HepG2 (cell line): ENCODE results near the gene SLC6A12. TPM values are rescaled to one million over a fixed set of nuclear protein-coding genes. Genes with fewer than 3 reads are reported as not detected.
A peak's percentile ranks its signal among the peaks of the same experiment; 100 is the strongest.

ENCODE experiments used
- ARID5B ChIP-seq: IDR thresholded peaks from 2 replicates; pipeline ENCODE4 v1.4.0; 2020; ENCODE audit warnings: mild to moderate bottlenecking, missing genetic modification reagents
- ASH2L ChIP-seq: fragments of 300-600, 200-600 bp; sonication (generic); IDR thresholded peaks from 2 replicates; pipeline ENCODE4 v1.7.0; 2017; ENCODE audit warnings: low read depth, mild to moderate bottlenecking, moderate library complexity, mixed read lengths, low read length; ENCODE audit not compliant: insufficient read length
- BRCA1 ChIP-seq: sonication (generic); formaldehyde crosslinking; IDR thresholded peaks from 2 replicates; pipeline ENCODE4 v1.4.0; 2020; ENCODE audit warnings: missing genetic modification reagents
- FOXM1 ChIP-seq: sonication (generic); formaldehyde crosslinking; IDR thresholded peaks from 2 replicates; pipeline ENCODE4 v1.5.0; 2020; ENCODE audit warnings: missing genetic modification reagents
- MAZ ChIP-seq, 2 experiments: sonication (generic) in 1 of 2; formaldehyde crosslinking in 1 of 2; IDR thresholded peaks; 2 replicates each; pipeline versions ENCODE4 v1.5.0 to v1.6.1; 2012 to 2020; ENCODE audit warnings: low read depth in 2 of 2, mild to moderate bottlenecking in 2 of 2, borderline replicate concordance in 1 of 2, improper control_type of control experiment in 1 of 2, low read length in 1 of 2, missing genetic modification reagents in 1 of 2, moderate library complexity in 1 of 2
- MBD4 ChIP-seq: IDR thresholded peaks from 2 replicates; pipeline ENCODE4 v1.6.1; 2012; ENCODE audit warnings: low read length, inconsistent platforms, borderline replicate concordance
- MEF2D ChIP-seq: sonication (generic); formaldehyde crosslinking; IDR thresholded peaks from 2 replicates; pipeline ENCODE4 v1.5.1; 2020; ENCODE audit warnings: mild to moderate bottlenecking, missing genetic modification reagents
- MYNN ChIP-seq: sonication (generic); formaldehyde crosslinking; IDR thresholded peaks from 2 replicates; pipeline ENCODE4 v1.4.0; 2020; ENCODE audit warnings: mild to moderate bottlenecking, low read depth, missing genetic modification reagents
- NR2F1 ChIP-seq, 2 experiments: fragments of 450-650 bp in 1 of 2; formaldehyde crosslinking in 1 of 2; IDR thresholded peaks; 2 replicates each; pipeline versions ENCODE4 v1.5.0 to v1.6.1; 2016 to 2020; ENCODE audit warnings: mild to moderate bottlenecking in 1 of 2, missing compliant biosample characterization in 1 of 2, missing genetic modification reagents in 1 of 2, moderate library complexity in 1 of 2
- POLR2G ChIP-seq: fragments of 200-400 bp; formaldehyde crosslinking; IDR thresholded peaks from 2 replicates; pipeline ENCODE4 v1.6.1; 2018; ENCODE audit warnings: mild to moderate bottlenecking, low read depth, low read length, moderate library complexity
- REST ChIP-seq, 2 experiments: IDR thresholded peaks; 2 replicates each; pipeline ENCODE4 v1.6.1; 2011 to 2012; ENCODE audit warnings: low read length in 2 of 2, borderline replicate concordance in 1 of 2, low read depth in 1 of 2, mild to moderate bottlenecking in 1 of 2, moderate library complexity in 1 of 2
- RFXANK ChIP-seq: IDR thresholded peaks from 2 replicates; pipeline ENCODE4 v1.6.1; 2016
- SP1 ChIP-seq, 2 experiments: fragments of 450-650 bp in 1 of 2; sonication (generic) in 1 of 2; formaldehyde crosslinking in 1 of 2; IDR thresholded peaks; 2 replicates each; pipeline versions ENCODE4 v1.4.0 to v1.6.1; 2016 to 2020; ENCODE audit warnings: missing genetic modification reagents in 1 of 2
- SRSF4 ChIP-seq: fragments of 200-400 bp; formaldehyde crosslinking; IDR thresholded peaks from one replicate; pipeline ENCODE4 v1.6.1; 2018; ENCODE audit warnings: mild to moderate bottlenecking, low read depth, low read length, moderate library complexity; ENCODE audit not compliant: poor library complexity, severe bottlenecking
- THAP8 ChIP-seq: sonication (generic); formaldehyde crosslinking; IDR thresholded peaks from 2 replicates; pipeline ENCODE4 v1.5.1; 2020; ENCODE audit warnings: missing genetic modification reagents, mild to moderate bottlenecking, borderline replicate concordance
- TMF1 ChIP-seq: sonication (generic); formaldehyde crosslinking; IDR thresholded peaks from 2 replicates; pipeline ENCODE4 v1.8.1; 2022; ENCODE audit warnings: low read depth, missing genetic modification reagents
- TOPORS ChIP-seq: sonication (generic); formaldehyde crosslinking; IDR thresholded peaks from 2 replicates; pipeline ENCODE4 v1.8.0; 2023; ENCODE audit warnings: mild to moderate bottlenecking, missing genetic modification reagents
- ZFP90 ChIP-seq: sonication (generic); formaldehyde crosslinking; IDR thresholded peaks from 2 replicates; pipeline ENCODE4 v1.8.0; 2022; ENCODE audit warnings: missing genetic modification reagents, mild to moderate bottlenecking, inconsistent platforms, borderline replicate concordance
- ZNF451 ChIP-seq: sonication (generic); formaldehyde crosslinking; IDR thresholded peaks from 2 replicates; pipeline ENCODE4 v1.5.0; 2020; ENCODE audit warnings: mild to moderate bottlenecking, missing genetic modification reagents
- ZNF775 ChIP-seq: sonication (generic); formaldehyde crosslinking; IDR thresholded peaks from 2 replicates; pipeline ENCODE4 v1.4.0; 2020; ENCODE audit warnings: missing genetic modification reagents, mild to moderate bottlenecking, moderate library complexity, borderline replicate concordance
- polyA plus RNA-seq, 8 experiments: library from polyadenylated mRNA; depleted of rRNA in 3 of 8; stranded (reverse) in 7 of 8; unstranded in 1 of 8; fragments of >200 nt; fragmentation: Illumina TruSeq in 4 of 8; extraction: Trizol in 4 of 8; gene quantifications; 2 replicates each; pipeline versions ENCODE4 v1.2.1 to v1.2.3, GENCODE V29; 2011 to 2016; ENCODE audit warnings: low read depth in 4 of 8, missing spikeins in 1 of 8, mixed read lengths in 1 of 8; ENCODE audit not compliant: insufficient read depth in 1 of 8
- total RNA-seq, 5 experiments: library from RNA; depleted of rRNA; stranded (reverse); fragments of >200 nt; fragmentation: Illumina TruSeq; extraction: Trizol; gene quantifications; 2 replicates each; pipeline ENCODE4 v1.2.3, GENCODE V29; 2016; ENCODE audit warnings: low read depth in 1 of 5

SLC6A12 gene
- total and polyA plus RNA-seq, 2 of the 13 experiments (the other 11 are each of a cell fraction or from before 2014, with no cell fraction given), result 3.7 to 18.8 TPM

GRCh38 chr12:143964-144649, 69.8 kb downstream of the SLC6A12 start (continued):
- TF ChIP-seq MBD4 (no peak), TMF1 (CRISPR knock-in tag) (no peak), SRSF4 (no peak), ZFP90 (CRISPR knock-in tag) (no peak), BRCA1 (CRISPR knock-in tag) (no peak), THAP8 (CRISPR knock-in tag) (no peak), TOPORS (CRISPR knock-in tag) (no peak), FOXM1 (CRISPR knock-in tag) (no peak), ASH2L (no peak), RFXANK (CRISPR knock-in tag) (no peak), MEF2D (CRISPR knock-in tag) (no peak), ZNF451 (CRISPR knock-in tag) (no peak), SP1 (IDR thresholded peaks at IDR 0.05) (no peak), SP1 (CRISPR knock-in tag; IDR thresholded peaks at IDR 0.05) (no peak), ARID5B (CRISPR knock-in tag) (peak; percentile 18; the same call in 1 of the 2 replicates), MAZ (IDR thresholded peaks at IDR 0.05; ENCODE audit: borderline replicate concordance, low read depth, low read length) (no peak), MAZ (CRISPR knock-in tag; IDR thresholded peaks at IDR 0.05; ENCODE audit: low read depth) (0 out of 2 replicates have a peak, but pooled peaks have one; percentile 32), POLR2G (peak; percentile 52), REST (IDR thresholded peaks at IDR 0.05; ENCODE audit: borderline replicate concordance in 1 of 2, low read depth in 1 of 2, low read length in 2 of 2) (no peak), ZNF775 (CRISPR knock-in tag) (no peak), NR2F1 (CRISPR knock-in tag; IDR thresholded peaks at IDR 0.05) (no peak), MYNN (CRISPR knock-in tag) (no peak)
